Activated naive CD4-positive, alpha-beta T cell treated with anti-CD3 and anti-CD28 coated beads, Interleukin-2, amount 50 U/mL, for 16 hours (primary cell): Measurements from ENCODE around the gene PDIA4.
"Not testable (repeated sequence)": the region's sequence is repeated elsewhere in the genome, so short reads cannot be mapped to it uniquely, and the experiment has no call there.

Source experiments
- DNase-seq: peaks from one replicate; pipeline ENCODE4 v3.0.0-alpha.2; 2020

The PDIA4 gene

GRCh38 chr7:149031353-149031910, 3.1 kb upstream of the PDIA4 start:
- DNase-seq, result no peak

- not testable (repeated sequence) for DNase-seq
These were observed 2.1 kb upstream of the PDIA4 start for GRCh38 chr7:149030439-149030838.

- no peak for DNase-seq
These were observed 527 bp downstream of the PDIA4 start for GRCh38 chr7:149027611-149028345.

- DNase-seq, result no peak
These were observed 1.2 kb downstream of the PDIA4 start for GRCh38 chr7:149027055-149027454.

GRCh38 chr7:149023662-149024061, 4.6 kb downstream of the PDIA4 start:
- DNase-seq, result no peak

- DNase-seq, result no peak
These were observed 5.4 kb downstream of the PDIA4 start for GRCh38 chr7:149022756-149023360.

- DNase-seq, result no peak
These were observed 6.6 kb downstream of the PDIA4 start for GRCh38 chr7:149021725-149022062.

- DNase-seq, result no peak
These were observed 7.8 kb downstream of the PDIA4 start for GRCh38 chr7:149020483-149020882.

GRCh38 chr7:149016876-149017275, 11.4 kb downstream of the PDIA4 start:
- no peak for DNase-seq

- DNase-seq, result no peak
These were observed 14.0 kb downstream of the PDIA4 start for GRCh38 chr7:149014309-149014708.

- no peak for DNase-seq
These were observed 14.4 kb downstream of the PDIA4 start for GRCh38 chr7:149013876-149014275.

GRCh38 chr7:149012730-149013129, 15.6 kb downstream of the PDIA4 start:
- not testable (repeated sequence) for DNase-seq

- no peak for DNase-seq
These were observed 16.8 kb downstream of the PDIA4 start for GRCh38 chr7:149011491-149011890.

- DNase-seq, result no peak
These were observed 17.9 kb downstream of the PDIA4 start for GRCh38 chr7:149010451-149010850.

GRCh38 chr7:149009527-149009926, 18.8 kb downstream of the PDIA4 start:
- no peak for DNase-seq

GRCh38 chr7:149007611-149008010, 20.7 kb downstream of the PDIA4 start:
- no peak for DNase-seq

- DNase-seq, result no peak
These were observed 21.2 kb downstream of the PDIA4 start for GRCh38 chr7:149007146-149007545.

GRCh38 chr7:149006345-149006725, 22.0 kb downstream of the PDIA4 start:
- DNase-seq, result no peak

- DNase-seq, result peak; percentile 82
These were observed 22.6 kb downstream of the PDIA4 start for GRCh38 chr7:149005427-149006344.

- no peak for DNase-seq
These were observed 23.6 kb downstream of the PDIA4 start for GRCh38 chr7:149004405-149005370.

GRCh38 chr7:149003560-149004305, 24.6 kb downstream of the PDIA4 start:
- no peak for DNase-seq
